Motor neuron (in vitro differentiated cells): Measurements from ENCODE around the gene PAPOLB. TPM values are rescaled to one million over a fixed set of nuclear protein-coding genes. Genes with fewer than 3 reads are reported as not detected.
A peak's percentile ranks its signal among the peaks of the same experiment; 100 is the strongest.

Experiments used
- ATAC-seq, 8 experiments: fragments of 200-7000 bp; cut with Tn5 transposase; replicated peaks in 6 of 8; 2 replicates each; pipeline ENCODE4 v1.8.0; 2021; ENCODE audit warnings: mild to moderate bottlenecking in 8 of 8, moderate library complexity in 8 of 8
- H3K27ac ChIP-seq, 2 donors: fragments of 250-450 bp; sonication (Bioruptor Pico); 2 replicates each; pipeline ENCODE4 v1.9.0; 2021; ENCODE audit warnings: antibody characterized with exemption in 2 of 2, mild to moderate bottlenecking in 2 of 2, moderate library complexity in 1 of 2
- H3K4me1 ChIP-seq, 2 donors: fragments of 250-450 bp; sonication (Bioruptor Pico); replicated peaks in 1 of 2; 2 replicates each; pipeline ENCODE4 v1.6.1; 2021; ENCODE audit warnings: antibody characterized with exemption in 2 of 2, mild to moderate bottlenecking in 2 of 2, moderate library complexity in 1 of 2
- H3K4me3 ChIP-seq, 5 donors: fragments of 250-450 bp; sonication (Bioruptor Pico); 2 replicates each; pipeline ENCODE4 v1.9.0; 2021; ENCODE audit warnings: antibody characterized with exemption in 5 of 5, mild to moderate bottlenecking in 5 of 5, moderate library complexity in 4 of 5
- WGBS, 10 experiments: fragments of 450-650 bp; shearing (Covaris generic); methylation state at CpG; one replicate each; pipeline ENCODE4 v1.0.0; 2022; 5-methylcytosine and 5-hydroxymethylcytosine counted together
- in situ Hi-C, 9 experiments: fragments of 400-800 bp; cut with MboI; loops; one replicate each; pipeline ENCODE4 v1.15.0; 2021; ENCODE audit warnings: low sequenced_read_pairs in 9 of 9, low pct_unique_long_range_greater_than_20kb in 2 of 9; ENCODE audit not compliant: unreplicated experiment in 9 of 9
- total RNA-seq, 8 experiments: library from RNA; unstranded; fragments of 300-600 nt; gene quantifications; 2 replicates each; pipeline versions ENCODE4 v1.2.3 to v1.2.4, GENCODE V29; 2022

Gene PAPOLB
- total RNA-seq, 8 experiments from 2014 or later: 0.10 to 0.47 (median 0.25) TPM

DNA sequence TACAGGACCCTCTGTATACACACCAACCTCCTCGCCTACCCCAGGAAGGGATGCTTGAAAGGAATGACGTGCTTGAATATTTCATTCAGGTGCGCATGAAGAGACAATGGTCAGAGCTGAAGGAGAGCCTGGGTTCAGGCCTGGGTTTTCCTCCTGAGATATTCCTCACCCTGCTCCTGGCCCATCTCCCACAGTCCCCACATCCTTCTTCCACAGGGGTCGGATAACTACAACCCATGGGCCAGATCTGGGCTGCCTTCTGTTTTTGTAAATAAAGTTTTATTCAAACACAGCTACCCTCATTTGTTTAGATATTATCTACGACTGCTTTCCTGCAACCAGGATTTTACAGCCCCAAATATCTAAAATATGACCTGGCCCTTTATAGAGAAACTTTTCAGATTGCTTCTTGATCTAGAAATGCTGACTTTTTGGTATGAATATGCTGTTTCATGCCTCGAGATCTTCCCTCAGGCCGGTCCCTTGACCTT lies 23.5 kb upstream of the PAPOLB start:
- in situ Hi-C loops: no loop called here
- ATAC-seq: no peak
- Histone ChIP-seq H3K4me3 (no peak overlapping the region), H3K27ac (no peak overlapping the region), H3K4me1 (peaks cover 5 to 9% of the 10 kb centered on the region in 2 donors)
- 47 to 100% (median 85%) methylated on average over 3 to 6 of the region's 7 CpGs; no CpG with 5 or more reads in 2 of the 10 experiments for WGBS, 10 experiments

DNA sequence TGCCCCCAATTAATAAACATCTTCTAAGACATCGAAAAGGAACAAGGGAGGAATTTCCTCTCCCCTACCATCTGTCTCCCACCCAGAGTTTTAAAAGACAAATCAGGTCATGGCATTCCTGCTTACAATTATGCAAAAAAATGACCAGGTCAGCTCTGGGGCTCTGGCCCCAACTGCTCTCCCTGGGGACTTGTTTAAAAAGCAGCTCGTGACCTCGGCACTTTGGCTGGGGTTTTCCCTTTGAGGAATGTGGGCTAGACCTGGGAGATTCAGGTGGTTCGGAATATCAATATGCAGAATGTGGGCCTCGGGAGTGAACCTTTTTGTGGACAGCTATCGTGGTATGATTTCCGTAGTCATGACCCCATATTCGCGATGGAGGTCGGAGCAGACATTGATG lies 22.3 kb upstream of the PAPOLB start:
- peaks cover 17 to 19% of the 10 kb centered on the region in 2 donors for H3K4me1 ChIP-seq
- no peak for ATAC-seq
- no peak overlapping the region for H3K27ac ChIP-seq
- 29 to 100% (median 81%) methylated on average over 3 to 10 of the region's 10 CpGs; no CpG with 5 or more reads in 3 of the 10 experiments for WGBS, 10 experiments
- H3K4me3 ChIP-seq: no peak overlapping the region
- in situ Hi-C loops: no loop called here

- H3K4me3 ChIP-seq: peak within 1 kb of the TSS; percentile 55 to 97 (median 63)
- no CpG with 5 or more reads among the region's 72 CpGs for WGBS, 10 experiments
- in situ Hi-C loops: no loop called here
- peak within 1 kb of the TSS; percentile 66 to 71 for H3K27ac ChIP-seq
- peaks cover 17 to 19% of the 10 kb centered on the region in 2 donors for H3K4me1 ChIP-seq
- peak; percentile 52 to 89 (median 86) for ATAC-seq
These were observed 21.7 kb upstream of the PAPOLB start, which contains the start of gene RADIL for GRCh38 chr7:4883372-4884144. RADIL (minus strand) TSS chr7:4883716; CDS start chr7:4878139, 5,577 bp downstream.

- peak in 6 of 8 experiments; percentile 2 to 31 (median 18) for ATAC-seq
- H3K27ac ChIP-seq: peak overlapping the region; percentile 66 to 71
- 0% methylated on average over 1 to 2 of the region's 36 CpGs; no CpG with 5 or more reads in 8 of the 10 experiments for WGBS, 10 experiments
- H3K4me3 ChIP-seq: peak overlapping the region; percentile 55 to 97 (median 63)
- peaks cover 17 to 19% of the 10 kb centered on the region in 2 donors for H3K4me1 ChIP-seq
- in situ Hi-C loops: no loop called here
These were observed 21.2 kb upstream of the PAPOLB start for GRCh38 chr7:4883033-4883371.

- peak; percentile 43 to 83 (median 61) for ATAC-seq
- WGBS, 10 experiments: 0 to 20% (median 4%) methylated on average over 2 to 23 of the region's 35 CpGs; no CpG with 5 or more reads in 1 of the 10 experiments
- H3K27ac ChIP-seq: peak overlapping the region; percentile 66 to 71
- in situ Hi-C loops: no loop called here
- H3K4me1 ChIP-seq: peaks cover 17 to 19% of the 10 kb centered on the region in 2 donors
- H3K4me3 ChIP-seq: peak overlapping the region; percentile 55 to 97 (median 63)
These were observed 20.6 kb upstream of the PAPOLB start for GRCh38 chr7:4882169-4883032.

DNA sequence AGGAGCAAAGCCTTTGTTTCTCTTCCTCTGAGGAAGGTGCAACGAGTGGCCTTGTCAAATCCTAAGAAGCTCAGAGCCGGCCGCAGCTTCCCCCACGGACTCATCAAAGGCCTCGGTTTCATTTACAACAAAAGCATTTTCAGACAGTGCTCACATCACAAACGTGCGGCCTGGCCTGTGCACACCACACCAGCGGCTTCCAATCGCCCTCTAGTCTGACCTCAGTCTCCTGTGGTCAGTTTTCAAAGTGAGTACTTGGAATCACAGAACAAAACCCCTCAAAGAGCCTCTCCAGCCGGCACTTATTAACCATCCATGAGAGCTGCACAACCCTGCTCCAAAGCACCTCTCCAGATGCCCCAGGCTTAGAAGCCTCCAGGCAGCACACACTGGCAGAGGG lies 18.4 kb upstream of the PAPOLB start:
- 0 to 93% (median 33%) methylated on average over 1 to 6 of the region's 10 CpGs; no CpG with 5 or more reads in 1 of the 10 experiments for WGBS, 10 experiments
- in situ Hi-C loops: no loop called here
- peak overlapping the region in 1 of 5 donors; percentile 16 for H3K4me3 ChIP-seq

GRCh38 chr7:4879396-4880081 lies 17.7 kb upstream of the PAPOLB start:
- 80 to 96% (median 85%) methylated on average over 2 to 11 of the region's 27 CpGs; no CpG with 5 or more reads in 4 of the 10 experiments for WGBS, 10 experiments
- H3K27ac ChIP-seq: no peak overlapping the region
- no peak for ATAC-seq
- peaks cover 17 to 19% of the 10 kb centered on the region in 2 donors for H3K4me1 ChIP-seq
- in situ Hi-C loops: no loop called here
- H3K4me3 ChIP-seq: no peak overlapping the region

More for the DNA sequence above, 18.4 kb upstream of the PAPOLB start:
- Histone ChIP-seq H3K27ac (peak overlapping the region in 1 of 2 donors; percentile 11), H3K4me1 (peaks cover 17 to 19% of the 10 kb centered on the region in 2 donors)
- ATAC-seq: no peak

GRCh38 chr7:4878336-4879335 lies 16.8 kb upstream of the PAPOLB start:
- Histone ChIP-seq H3K4me1 (peaks cover 17 to 19% of the 10 kb centered on the region in 2 donors), H3K4me3 (no peak overlapping the region), H3K27ac (no peak overlapping the region)
- in situ Hi-C loops: no loop called here
- ATAC-seq: no peak
- WGBS, 10 experiments: 20 to 100% (median 89%) methylated on average over 1 to 7 of the region's 45 CpGs; no CpG with 5 or more reads in 3 of the 10 experiments

DNA sequence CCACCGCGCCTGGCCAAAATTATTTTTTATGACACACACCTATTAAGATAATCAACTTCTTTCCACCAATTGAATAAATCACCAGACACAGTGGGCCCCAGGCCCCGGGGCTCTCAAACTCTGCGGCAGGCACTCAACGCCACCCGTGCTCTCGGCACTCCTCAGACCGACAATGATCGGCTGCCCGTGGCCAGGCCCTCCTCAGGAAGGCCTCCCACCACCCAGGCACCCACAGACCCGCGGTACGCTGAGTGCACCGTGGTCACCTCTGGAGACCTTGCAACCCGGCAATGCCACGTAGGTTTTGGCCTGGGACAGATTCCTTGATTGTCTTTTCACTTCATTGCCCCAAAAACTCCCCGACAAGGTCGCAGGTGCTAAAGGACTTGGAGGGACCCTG lies 14.8 kb upstream of the PAPOLB start:
- no peak for ATAC-seq
- Histone ChIP-seq H3K4me1 (peaks cover 14 to 19% of the 10 kb centered on the region in 2 donors), H3K4me3 (no peak overlapping the region), H3K27ac (no peak overlapping the region)
- WGBS, 10 experiments: 90 to 96% (median 91%) methylated on average over 7 to 12 of the region's 18 CpGs; no CpG with 5 or more reads in 7 of the 10 experiments
- in situ Hi-C loops: no loop called here

DNA sequence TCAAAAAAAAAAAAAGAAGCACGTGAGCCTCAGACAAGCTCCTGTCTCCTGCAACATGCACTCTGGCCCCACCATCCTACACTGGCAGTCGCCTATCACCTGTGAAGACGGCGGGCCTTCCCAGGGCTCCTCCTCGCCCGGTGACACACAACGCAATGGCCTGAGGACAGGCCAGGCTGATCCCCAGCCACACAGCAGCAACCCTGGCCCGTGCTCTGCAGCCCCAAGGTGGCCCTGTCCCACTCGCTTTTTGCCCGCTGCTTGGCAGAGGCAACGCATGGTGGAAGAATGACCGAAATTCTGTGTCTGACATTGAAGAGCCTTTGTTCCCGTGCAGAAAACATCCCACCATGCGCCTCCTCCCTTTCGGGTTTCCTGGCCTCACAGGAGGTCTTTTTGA lies 13.6 kb upstream of the PAPOLB start:
- in situ Hi-C loops: no loop called here
- no peak for ATAC-seq
- Histone ChIP-seq H3K4me1 (peaks cover 12 to 14% of the 10 kb centered on the region in 2 donors), H3K4me3 (no peak overlapping the region), H3K27ac (no peak overlapping the region)
- 67 to 96% (median 82%) methylated on average over 2 to 5 of the region's 15 CpGs; no CpG with 5 or more reads in 6 of the 10 experiments for WGBS, 10 experiments

DNA sequence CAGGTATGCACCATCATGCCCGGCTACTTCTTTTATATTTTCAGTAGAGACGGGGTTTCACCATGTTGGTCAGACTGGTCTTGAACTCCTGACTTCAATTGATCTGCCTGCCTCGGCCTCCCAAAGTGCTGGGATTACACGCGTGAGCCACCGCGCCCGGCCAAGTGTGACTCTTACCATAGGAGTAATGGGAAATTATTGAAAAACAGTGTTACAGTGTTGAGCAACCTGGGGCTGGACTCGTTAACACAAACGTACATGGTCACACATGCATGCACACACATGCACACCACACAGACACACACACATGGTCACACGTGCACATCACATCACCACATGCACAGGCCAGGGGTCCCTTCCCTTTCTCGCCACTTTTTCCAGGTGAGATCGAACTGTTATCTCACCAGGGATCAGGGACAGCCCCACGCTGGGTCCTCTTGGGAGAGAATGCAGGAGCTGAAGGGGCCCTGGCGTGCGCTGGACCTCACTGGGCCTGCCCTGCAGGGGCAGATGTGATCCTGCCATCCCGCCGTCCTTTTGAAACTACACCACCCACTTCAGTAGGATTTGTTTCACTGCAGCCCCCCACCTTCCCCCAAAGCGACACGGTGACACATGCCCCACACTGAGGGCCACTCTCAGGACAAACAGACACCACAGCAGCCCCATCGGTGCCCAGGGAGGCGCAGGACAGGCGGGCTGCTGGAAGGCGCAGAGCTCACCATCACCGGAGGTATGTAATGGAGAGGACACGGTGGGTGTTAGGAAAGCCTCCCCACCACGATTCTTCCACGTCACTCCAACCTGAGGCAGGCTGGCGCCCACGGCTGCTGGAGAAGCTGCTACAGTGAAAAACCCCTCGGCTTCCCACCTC lies 11.5 kb upstream of the PAPOLB start:
- no peak overlapping the region for H3K27ac ChIP-seq
- H3K4me3 ChIP-seq: no peak overlapping the region
- H3K4me1 ChIP-seq: peaks cover 0 to 4% of the 10 kb centered on the region in 2 donors
- in situ Hi-C loops: no loop called here
- 67 to 100% (median 88%) methylated on average over 1 to 11 of the region's 31 CpGs; no CpG with 5 or more reads in 3 of the 10 experiments for WGBS, 10 experiments
- ATAC-seq: no peak
